ENCODE data around the gene EEF2.

EEF2 gene

DNA sequence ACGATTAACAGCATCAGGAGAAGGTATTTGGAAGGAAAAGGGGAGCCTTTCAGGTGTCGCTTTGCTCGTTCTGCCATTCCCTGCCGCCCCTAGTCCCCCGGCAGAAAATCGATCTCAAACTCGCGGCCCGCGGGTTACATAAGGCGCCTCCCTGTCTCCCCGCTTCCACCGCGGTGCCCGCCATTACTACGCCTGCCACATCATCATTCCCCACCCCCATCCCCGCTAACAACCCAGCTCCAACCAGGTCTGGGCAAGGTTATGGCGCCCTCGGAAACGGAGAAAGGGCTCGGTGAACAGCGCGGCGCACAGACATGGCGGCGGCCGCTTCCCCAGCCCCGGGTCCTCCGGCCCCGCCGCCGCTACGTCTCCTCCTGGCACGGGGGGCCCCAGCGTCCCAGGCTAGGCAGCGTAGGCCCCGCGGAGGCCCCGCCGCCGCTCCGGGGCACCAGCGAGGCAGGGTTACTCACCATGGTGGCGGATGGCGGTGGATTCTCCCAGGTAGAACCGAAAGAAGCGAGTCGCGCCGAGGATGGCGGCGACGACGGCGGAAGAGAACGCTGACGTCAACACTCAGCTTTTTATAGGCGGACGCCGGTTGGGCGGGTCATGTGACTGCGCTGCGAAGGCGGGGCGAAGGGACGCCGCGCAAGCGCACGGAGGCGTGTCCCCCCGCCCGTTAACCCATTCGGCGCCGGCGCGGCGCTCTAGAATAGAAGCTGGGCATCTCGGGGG lies at the start of gene EEF2:
EEF2 (minus strand) TSS at position 556 of the 735 bp plus-strand sequence; CDS start at position 473, 83 bp downstream.
- no peak for FAIRE-seq

DNA sequence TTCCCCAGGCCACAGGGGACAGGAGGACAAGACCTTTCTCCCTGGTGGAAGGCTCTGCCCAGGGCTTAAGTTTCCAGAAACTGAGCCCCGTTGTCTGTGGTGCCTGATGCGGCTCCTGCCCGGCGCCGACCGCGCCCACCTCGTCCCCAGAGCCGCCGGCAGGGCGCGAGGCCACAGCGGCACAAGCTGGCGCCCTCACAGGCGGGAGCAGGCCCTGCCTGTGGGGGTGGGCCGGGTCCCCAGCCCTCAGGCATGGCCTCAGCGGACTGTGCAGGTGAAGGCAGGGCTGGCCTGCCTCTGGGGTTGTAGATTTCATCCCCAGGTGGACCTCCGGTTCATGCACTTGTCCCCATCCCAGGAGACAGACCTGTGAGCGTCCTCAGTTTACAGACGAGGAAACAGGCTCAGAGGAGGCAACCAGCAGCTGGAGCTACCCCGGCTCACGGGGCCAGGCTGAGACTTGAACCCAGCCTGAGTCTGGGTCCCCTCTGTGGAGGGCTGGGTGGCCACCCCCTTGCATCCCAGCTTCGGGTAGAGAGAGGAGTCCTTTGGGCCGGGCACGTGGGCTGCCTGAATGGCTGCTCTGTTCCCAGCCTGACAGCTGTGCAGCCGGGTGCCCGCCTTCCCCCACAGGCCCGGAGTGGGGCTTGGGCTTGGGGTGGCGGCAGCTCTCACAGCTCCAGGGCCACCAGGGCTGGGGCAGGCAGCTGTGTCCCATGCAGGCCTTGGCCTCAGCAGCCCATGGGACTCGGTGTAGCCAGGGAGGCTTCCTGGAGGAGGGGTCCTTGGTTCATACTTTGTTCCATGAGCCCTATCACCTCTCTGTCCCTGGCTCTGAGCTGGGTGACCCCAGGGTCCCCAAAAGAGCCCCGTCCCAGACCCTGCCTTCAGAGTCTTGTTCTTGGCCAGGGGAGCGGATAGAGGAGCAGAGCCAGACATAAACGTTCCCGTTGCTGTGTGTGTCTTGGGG lies 49.1 kb upstream of the EEF2 start:
- no peak for FAIRE-seq

DNA sequence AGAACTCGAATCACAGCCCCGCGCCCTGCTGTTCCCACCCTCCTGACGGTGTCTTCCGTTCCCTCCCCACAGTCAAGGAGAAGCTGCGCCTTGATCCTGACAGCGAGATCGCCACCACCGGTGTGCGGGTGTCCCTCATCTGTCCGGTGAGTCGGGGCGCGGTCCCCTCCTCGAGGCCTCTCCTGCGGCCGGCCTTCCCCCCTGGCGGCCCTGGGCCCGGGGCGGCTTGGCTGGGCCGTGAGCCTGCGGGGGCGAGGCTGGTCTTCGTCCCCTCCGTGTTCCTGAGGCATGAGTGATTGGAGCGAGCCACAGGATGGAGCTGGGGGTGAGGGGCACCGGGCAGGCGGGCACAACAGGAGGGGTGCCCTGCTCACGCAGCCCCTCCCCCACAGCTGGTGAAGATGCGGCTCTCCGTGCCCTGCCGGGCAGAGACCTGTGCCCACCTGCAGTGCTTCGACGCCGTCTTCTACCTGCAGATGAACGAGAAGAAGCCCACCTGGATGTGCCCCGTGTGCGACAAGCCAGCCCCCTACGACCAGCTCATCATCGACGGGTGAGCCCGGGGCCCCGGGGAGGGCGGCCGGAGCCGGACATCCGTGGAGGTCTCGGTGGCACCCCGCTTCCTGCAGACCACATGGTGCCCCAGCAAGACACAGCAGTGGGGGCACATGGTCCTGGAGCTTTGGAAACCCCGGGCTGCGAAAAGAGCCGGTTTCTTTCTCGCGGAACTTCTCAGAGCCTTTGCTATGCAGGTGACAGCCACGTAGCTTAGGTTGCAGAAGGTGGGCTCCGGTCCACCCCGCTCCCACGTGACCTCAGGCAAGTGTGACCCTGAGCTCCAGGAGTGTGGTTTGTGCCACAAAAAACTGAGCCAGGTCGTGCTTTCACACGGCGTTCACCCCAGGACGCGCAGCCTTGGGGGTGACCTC lies 48.0 kb upstream of the EEF2 start:
- FAIRE-seq = no peak

DNA sequence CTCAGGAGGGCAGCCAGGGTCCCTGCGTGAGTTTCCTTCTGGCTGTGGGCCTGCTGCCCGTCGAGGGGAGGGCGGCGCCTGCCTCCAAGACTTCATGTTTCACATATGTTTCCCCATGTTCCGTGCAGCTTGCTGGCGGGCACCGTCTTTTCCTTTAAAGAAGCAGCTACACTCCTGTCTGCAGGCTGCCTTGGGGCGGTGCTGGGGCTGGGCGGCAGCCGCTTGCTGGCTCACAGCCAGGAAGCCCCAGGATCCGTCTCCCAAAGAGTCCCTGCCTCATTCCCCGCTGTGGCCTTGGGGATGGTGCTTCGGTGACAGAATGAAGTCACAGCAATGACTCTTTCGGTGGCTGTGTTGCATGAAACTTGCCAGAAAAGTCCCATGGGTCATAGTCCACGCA lies 47.2 kb upstream of the EEF2 start:
- FAIRE-seq = no peak

DNA sequence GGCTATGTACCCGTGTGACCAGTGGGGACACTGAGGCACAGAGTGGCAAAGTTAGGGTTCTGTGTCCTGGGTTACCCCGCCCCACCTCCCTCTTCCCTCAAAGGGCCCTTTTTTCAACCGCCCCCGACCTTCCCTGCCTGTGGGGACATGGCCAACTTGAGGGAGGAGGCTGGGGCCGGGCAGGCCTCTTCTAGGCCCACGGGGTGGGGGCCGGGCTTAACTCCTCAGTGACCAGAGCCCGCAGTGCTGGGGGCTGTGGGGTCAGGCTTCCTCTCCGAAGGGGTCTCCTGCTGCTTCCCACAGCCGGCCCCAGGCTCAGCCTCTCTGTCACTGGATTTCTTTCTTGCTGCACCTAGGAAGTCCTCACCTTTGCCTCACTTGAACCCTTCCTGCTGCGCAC lies 46.2 kb upstream of the EEF2 start:
- no peak for FAIRE-seq

DNA sequence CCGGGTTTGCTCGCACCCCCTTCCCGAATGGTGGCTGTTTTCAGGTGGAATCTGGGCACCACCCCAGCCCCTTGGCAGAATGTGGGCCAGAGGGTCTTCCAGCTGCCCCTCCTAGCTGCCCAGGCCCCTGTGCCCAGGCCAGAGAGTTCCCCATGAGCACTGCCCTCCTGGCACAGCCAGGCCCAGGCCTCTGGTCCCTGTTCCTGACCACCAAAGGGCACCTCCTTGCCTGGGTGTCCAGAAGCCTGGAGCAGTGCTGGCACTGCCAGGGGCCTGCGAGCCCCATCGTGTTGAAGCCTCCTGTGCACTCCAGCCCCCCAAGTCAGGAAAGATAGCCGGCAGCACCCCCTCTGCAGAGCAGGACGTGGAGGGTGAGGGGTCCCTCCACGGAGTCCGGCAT lies 45.7 kb upstream of the EEF2 start:
- no peak for FAIRE-seq

DNA sequence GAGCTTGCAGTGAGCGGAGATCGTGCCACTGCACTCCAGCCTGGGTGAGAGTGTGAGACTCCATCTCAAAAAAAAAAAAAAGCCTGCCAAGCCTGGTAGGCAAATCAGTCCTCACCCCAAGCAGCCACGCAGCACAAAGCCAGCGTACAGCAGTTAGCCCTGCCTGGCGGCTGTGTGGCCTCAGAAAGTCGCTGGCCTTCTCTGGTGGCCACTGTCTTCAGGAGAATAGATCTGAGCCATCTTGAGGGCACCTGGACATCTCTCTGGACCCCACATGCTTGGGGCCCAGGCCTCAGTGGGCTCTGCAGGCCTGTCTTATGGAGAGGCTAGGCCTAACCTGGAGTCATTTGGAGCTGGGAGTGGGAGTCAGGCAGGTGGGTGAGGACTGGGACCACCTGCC lies 45.3 kb upstream of the EEF2 start:
- no peak for FAIRE-seq

DNA sequence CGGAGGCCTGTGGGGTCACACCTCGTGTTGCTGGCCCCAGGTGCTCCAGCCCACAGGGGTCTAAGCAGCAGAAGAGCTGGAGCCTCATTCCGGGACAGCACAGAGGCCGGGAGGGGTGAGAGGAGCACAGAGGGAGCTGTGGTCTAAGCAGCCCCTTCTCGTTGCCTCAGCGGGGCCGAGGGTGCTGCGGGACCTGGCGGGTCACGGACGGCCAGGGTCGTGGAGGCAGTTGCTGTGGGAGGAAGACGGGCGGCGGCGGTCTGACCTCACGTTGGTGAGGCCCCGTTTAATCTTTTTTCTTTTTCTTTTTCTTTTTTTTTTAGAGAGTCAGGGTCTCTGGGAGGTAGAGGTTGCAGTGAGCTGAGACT lies 44.0 kb upstream of the EEF2 start:
- no peak for FAIRE-seq

DNA sequence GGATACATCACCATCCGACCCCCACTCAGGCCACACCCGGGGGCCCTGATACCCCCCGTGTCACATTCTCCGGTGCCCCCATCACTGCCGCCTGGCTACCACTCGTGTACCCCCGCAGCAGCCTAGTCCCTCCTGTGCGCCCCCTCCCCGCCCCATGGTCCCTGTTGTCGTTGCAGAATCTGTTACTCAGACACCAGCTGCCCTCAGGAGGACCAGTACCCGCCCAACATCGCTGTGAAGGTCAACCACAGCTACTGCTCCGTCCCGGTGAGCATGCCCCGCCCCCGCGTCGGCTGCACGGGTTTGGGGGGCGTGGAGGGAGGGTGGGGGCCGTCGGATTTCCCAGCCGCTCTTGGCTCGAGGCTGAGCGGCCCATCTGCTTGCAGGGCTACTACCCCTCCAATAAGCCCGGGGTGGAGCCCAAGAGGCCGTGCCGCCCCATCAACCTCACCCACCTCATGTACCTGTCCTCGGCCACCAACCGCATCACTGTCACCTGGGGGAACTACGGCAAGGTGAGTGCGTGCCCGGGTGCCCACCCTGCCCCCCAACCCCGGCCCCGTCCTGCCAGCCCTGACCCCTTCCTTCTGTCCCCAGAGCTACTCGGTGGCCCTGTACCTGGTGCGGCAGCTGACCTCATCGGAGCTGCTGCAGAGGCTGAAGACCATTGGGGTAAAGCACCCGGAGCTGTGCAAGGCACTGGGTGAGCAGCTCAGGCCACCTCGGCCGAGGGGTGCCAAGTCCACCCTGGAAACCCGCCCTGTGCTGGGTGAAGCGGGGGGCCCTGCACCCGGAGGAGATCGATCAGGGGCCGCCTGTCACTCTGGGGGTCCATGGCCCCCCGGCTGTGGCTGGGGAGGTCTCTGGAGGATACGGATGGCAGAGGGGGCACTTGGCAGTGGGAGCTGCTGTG lies 43.3 kb upstream of the EEF2 start:
- FAIRE-seq = no peak

DNA sequence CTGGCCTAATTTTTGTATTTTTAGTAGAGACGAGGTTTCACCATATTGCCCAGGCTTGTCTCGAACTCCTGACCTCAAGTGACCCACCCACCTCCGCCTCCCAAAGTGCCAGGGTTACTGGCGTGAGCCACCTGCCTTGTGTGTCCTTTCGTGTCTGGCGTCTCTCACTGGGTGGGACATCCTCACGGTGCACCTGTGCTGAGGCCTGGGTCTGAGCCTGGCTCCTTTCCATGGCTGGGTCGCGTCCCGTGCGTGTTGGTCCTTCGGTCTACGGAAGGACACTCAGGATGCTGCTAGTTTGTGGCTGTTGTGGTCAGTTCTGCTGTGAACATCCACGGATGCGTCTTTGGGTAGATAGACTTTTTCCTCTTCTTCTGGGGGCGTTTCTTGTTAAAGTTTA lies 41.9 kb upstream of the EEF2 start:
- FAIRE-seq = no peak

DNA sequence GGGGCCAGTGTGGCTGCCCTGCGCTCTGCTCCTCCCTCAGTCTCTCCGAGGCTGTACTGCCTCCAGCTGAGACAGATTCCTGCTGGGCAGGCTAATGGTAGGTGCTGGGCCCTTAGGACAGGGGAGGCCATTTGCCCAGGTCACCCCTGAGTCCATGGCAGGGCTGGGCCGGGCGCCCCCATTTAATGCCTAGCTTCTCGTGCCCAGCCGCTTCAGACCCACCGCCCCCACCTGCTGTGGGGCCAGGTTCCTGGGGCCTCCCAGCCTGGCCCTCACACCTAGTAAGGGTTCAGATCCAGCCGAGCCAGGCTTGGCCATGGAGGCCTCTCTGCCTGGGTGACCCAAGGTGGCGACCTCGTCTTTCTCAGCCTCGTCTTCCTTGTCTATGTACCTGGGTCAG lies 40.1 kb upstream of the EEF2 start:
- FAIRE-seq = no peak

DNA sequence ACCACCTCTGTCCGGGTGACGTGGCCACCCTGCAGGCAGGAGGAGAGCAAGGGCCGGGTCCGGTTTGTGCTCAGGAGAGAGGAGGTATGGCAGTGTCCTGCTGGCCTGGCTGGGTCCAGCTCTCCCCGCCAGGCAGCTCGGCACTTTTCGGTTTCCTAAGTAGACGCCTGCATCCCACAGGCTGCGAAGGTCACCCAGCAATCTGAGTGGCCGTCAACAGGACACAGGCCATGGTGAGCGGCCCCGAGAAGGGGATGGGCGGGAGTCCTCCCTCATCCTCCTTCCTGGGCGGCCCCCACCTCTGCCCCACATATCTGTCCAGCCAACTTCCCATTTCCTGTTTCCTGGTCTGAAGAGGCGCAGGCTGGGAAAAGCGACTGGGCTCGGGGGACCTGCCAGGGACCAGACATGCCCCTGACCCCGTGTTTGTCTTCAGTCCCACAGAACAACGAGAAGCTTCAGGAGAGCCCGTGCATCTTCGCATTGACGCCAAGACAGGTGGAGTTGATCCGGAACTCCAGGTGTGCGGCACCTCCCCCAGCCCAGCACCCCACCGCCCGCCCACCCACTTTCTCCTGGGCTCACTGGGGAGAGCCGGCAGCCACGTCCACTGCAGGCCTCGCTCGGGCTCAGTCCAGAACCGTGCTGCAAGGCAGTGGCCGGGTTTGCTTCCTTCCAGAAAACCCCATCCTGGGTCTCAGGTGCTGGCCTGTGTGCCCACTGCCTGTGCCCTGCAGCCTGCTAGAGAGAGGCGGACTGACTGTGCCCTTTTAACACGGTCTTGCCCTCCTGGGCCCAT lies 38.5 kb upstream of the EEF2 start:
- FAIRE-seq = no peak

DNA sequence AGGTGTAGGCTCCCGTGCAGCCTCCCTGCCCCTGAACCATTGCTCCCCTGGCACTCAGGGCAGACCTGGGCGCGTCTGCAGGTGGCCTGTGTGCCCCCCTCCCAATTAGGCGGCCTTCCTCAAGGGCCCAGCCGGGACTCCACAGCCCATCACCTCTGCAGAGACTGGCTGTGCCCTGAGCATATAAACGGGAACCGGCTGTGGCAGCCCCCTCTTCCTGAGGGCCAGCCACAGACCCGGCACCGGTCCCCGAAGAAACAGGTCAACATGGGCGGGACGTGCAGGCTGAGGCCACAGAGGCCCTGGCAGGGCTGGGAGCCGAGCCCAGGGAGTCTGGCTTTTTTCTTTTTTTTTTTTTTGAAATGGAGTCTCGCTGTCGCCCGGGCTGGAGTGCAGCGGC lies 34.3 kb upstream of the EEF2 start:
- FAIRE-seq = no peak

DNA sequence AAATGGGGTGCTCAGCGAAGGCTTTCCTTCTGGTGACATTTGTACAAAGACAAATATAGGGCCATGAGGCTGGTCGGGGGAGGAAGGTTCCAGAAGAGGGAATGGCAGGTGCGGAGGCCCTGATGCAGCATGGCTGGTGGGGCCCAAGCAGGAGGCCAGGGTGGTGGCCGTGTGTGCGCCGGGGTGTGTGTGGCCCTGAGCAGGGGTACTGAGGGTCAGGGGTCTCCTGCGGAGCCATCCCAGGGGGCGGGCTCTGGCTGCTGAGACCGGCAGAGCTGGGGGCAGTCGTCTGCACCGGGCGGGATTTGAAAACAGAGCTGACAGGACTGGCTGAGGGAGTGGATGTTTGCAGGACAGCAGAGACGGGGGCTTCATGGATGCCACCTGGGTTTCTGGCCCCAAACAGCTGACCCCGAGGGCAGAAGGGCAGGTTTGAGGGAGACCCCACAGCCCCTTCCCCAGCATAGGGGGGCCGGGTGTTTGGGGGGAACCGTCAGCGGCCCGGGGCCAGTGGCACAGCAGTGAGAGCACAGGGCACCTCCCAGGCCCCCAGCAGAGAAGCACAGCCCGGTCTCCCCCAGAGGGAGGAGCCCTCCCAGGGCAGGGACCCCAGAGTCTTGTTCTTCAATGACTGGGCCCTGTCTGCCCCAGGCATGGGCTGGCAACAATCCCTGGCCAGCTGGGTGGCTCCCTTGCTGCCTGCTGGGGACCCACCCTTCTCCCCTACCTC lies 33.7 kb upstream of the EEF2 start:
- FAIRE-seq = no peak

DNA sequence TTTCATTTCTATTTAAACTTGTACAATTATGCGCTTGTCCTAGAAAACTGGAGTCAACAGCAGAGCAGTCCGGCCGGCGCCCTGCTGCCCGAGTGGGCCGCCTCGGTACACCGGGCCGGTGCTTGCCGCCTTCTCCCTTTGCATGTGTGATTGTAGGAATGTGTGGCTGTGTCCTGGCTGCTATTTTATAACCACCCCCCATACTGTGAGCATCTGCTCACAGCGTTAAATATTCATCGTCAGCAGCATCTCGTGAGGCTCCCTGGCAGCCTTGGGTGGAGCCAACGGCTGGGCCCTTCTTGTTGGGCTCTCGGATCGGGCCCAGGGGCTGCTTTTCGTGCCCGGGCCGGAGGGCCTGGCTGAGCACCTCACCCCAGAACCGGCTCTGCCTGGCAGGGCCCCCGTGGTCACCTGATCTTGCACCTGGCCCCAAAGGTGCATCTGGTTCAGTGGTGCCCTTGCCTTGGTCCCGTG lies 32.9 kb upstream of the EEF2 start:
- no peak for FAIRE-seq

DNA sequence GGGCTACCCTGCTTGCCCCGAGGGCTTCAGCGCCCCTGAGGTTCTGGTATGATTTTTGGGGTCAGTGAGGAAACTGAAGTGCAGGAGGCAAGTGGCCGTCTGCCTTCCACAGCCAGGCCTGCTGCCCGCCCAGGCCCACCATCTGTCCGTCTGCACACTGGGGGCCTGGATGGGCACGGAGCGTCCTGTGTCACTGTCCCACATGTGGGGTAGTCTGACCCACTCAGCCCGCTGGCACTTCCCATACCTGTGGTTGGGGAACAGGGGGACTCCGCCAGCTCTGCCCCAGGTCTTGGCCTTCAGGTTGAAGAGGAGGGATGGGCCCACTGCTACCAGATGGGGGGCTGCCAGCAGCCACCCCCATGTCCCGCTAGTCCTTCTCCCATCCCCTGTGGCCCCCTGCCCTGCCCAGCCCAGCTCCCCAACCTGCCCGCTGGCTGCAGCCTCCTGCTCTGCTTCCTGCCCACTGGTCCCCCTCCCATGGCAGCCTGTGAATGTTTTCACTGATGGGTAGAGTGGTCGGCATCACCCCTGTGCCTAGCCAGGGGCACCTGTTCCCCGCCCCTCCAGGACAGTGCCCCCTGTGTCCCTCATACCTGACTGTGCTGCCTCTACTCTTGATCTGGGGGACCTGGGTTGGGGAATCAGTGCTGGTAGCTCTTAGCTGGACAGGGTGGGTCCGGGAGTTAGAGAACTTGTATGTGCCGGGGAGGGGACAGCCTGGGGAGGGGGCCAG lies 31.8 kb upstream of the EEF2 start:
- no peak for FAIRE-seq

DNA sequence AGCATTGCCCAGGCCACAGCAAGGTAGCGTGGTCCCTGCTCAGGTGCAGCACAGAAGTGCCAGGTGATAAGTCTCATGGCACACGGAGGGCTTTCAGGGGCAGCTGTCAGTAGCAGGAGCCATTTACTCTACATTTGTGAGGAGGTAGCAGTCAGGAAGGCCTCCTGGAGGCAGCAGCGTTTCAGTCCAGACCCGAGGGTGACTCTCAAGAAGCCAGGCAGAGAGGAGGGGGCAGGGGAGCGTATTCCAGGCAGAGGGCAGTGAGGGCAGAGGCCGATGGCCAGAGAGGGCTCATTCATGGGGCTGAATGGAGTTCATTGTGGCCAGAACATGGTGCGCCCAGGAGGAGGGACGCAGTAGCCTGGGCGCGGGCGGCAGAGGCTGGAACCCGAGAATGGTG lies 31.2 kb upstream of the EEF2 start:
- no peak for FAIRE-seq

DNA sequence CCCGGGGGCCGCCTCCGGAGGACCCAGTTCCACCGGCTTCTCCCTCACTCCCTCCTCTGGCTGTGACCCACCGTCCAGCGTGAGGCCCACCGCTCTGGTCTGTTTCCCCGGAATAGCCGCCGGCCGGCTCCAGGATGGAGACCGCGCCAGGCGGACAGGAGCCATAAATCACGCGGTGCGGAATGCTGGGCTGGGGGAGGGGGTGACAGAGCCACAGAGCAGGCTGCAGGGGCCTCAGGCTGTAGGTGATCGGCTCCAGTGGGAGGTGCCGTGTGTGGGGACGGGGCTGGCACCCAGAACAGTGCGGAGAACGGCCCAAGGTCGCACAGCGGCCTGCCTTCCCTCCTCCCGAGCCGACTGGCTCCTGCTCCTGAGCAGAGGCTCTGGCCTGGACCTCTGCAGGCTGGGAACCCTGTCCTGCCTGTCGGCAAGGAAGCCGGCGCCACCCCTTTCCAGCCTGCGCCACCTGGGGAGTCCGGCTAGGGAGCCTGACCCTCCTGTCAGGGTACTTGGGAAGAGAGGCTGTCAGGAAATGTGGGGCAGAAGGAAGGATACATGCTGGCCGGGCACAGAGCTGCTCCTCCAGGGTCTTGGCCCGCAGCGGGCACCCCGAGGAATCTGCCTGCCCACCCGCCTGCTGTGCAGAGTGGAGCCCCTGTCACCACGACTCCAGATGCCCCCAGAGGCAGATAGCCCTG lies 30.6 kb upstream of the EEF2 start:
- no peak for FAIRE-seq
